A549 (cell line): Measurements from ENCODE around the gene MAJIN. TPM values are rescaled to one million over a fixed set of nuclear protein-coding genes. Genes with fewer than 3 reads are reported as not detected.

Experiments
- ATAC-seq, 2 experiments: fragments of 200-7000 bp in 1 of 2; fragments of >200 bp in 1 of 2; cut with Nextera tagmentation in 1 of 2; cut with Tn5 transposase in 1 of 2; 3 replicates each; pipeline versions ENCODE4 v1.8.0 to v1.9.1; 2018 to 2020; ENCODE audit warnings: mild to moderate bottlenecking in 1 of 2, moderate library complexity in 1 of 2
- CTCF ChIA-PET: fragments of 300-600 bp; sonication (Branson Sonifier 250); formaldehyde crosslinking; extraction: SDS; loops from one replicate; lab custom pipeline; 2021; ENCODE audit warnings: antibody characterized with exemption, inconsistent platforms; lab: Yijun Ruan, JAX
- POLR2A ChIA-PET: fragments of 350-600 bp; formaldehyde crosslinking; extraction: SDS; loops from one replicate; lab custom pipeline; 2021; ENCODE audit warnings: antibody characterized with exemption, inconsistent platforms; lab: Yijun Ruan, JAX
- DNase-seq, 2 experiments: peaks; one replicate each; pipeline versions ENCODE4 v3.0.0 to v3.0.0-alpha.2; 2011 to 2016; ENCODE audit warnings: low read depth in 1 of 2, low spot score in 1 of 2
- FAIRE-seq: peaks from 2 replicates; lab custom pipeline; 2011; peaks lifted over from hg19 to GRCh38; lab: Jason Lieb, UNC
- H3K27ac ChIP-seq, 2 experiments: fragments of >200 bp; sonication (Bioruptor Twin); formaldehyde crosslinking; 3 replicates each; pipeline ENCODE4 v1.5.1; 2016 to 2017
- H3K4me1 ChIP-seq: fragments of >200 bp; sonication (Bioruptor Twin); formaldehyde crosslinking; 3 replicates; pipeline ENCODE4 v1.6.1; 2016
- H3K4me2 ChIP-seq: fragments of >200 bp; sonication (Bioruptor Twin); formaldehyde crosslinking; 3 replicates; pipeline ENCODE4 v1.6.1; 2016
- H3K4me3 ChIP-seq: fragments of >200 bp; sonication (Bioruptor Twin); formaldehyde crosslinking; 3 replicates; pipeline ENCODE4 v1.5.1; 2016
- H3K9me3 ChIP-seq: fragments of >200 bp; sonication (Bioruptor Twin); formaldehyde crosslinking; 3 replicates; pipeline ENCODE4 v1.6.1; 2016
- BHLHE40 ChIP-seq: IDR thresholded peaks from 2 replicates; pipeline ENCODE4 v1.6.1; 2012; ENCODE audit warnings: low read depth, low read length, inconsistent platforms
- CEBPB ChIP-seq, 2 experiments: fragments of >200 bp in 1 of 2; sonication (Bioruptor Twin) in 1 of 2; formaldehyde crosslinking in 1 of 2; IDR thresholded peaks; 2 replicates each; pipeline ENCODE4 v1.6.1; 2012 to 2016
- CHD4 ChIP-seq: fragments of 200-600 bp; sonication (generic); IDR thresholded peaks from 2 replicates; pipeline ENCODE4 v1.6.1; 2016; ENCODE audit warnings: antibody characterized with exemption, mild to moderate bottlenecking, borderline replicate concordance
- EHF ChIP-seq: fragments of 250-450 bp; sonication (Bioruptor Pico); IDR thresholded peaks from 2 replicates; pipeline ENCODE4 v1.5.0; 2020; ENCODE audit warnings: mild to moderate bottlenecking
- EP300 ChIP-seq, 2 experiments: fragments of >200 bp; sonication (Bioruptor Twin); formaldehyde crosslinking; IDR thresholded peaks; 2 replicates in 1 of 2; 3 replicates in 1 of 2; pipeline ENCODE4 v1.6.1; 2016 to 2017
- FOSB ChIP-seq: fragments of 250-450 bp; sonication (Bioruptor Pico); IDR thresholded peaks from 2 replicates; pipeline ENCODE4 v1.5.0; 2020; ENCODE audit warnings: mild to moderate bottlenecking, moderate library complexity
- FOSL2 ChIP-seq, 2 experiments: fragments of 450-650 bp in 1 of 2; fragments of >200 bp in 1 of 2; sonication (Bioruptor Twin) in 1 of 2; formaldehyde crosslinking; IDR thresholded peaks; 2 replicates each; pipeline versions ENCODE4 v1.5.0 to v1.6.1; 2016 to 2020; ENCODE audit warnings: mild to moderate bottlenecking in 1 of 2, moderate library complexity in 1 of 2
- GATA3 ChIP-seq: IDR thresholded peaks from 2 replicates; pipeline ENCODE4 v1.6.1; 2012; ENCODE audit warnings: borderline replicate concordance
- HDAC2 ChIP-seq: fragments of 200-600 bp; sonication (generic); IDR thresholded peaks from 2 replicates; pipeline ENCODE4 v1.6.1; 2016
- HOXB5 ChIP-seq: fragments of 250-450 bp; sonication (Bioruptor Pico); IDR thresholded peaks from 2 replicates; pipeline ENCODE4 v1.5.0; 2020; ENCODE audit warnings: mild to moderate bottlenecking, moderate library complexity
- JUN ChIP-seq, 2 experiments: fragments of >200 bp; sonication (Bioruptor Twin); formaldehyde crosslinking; IDR thresholded peaks; 2 replicates in 1 of 2; 3 replicates in 1 of 2; pipeline ENCODE4 v1.6.1; 2016 to 2017
- JUNB ChIP-seq: fragments of >200 bp; sonication (Bioruptor Twin); formaldehyde crosslinking; IDR thresholded peaks from 2 replicates; pipeline ENCODE4 v1.6.1; 2016
- KDM1A ChIP-seq: fragments of 200-600 bp; sonication (generic); IDR thresholded peaks from 2 replicates; pipeline ENCODE4 v1.6.1; 2016; ENCODE audit warnings: low read depth, mild to moderate bottlenecking
- KDM5A ChIP-seq: fragments of 200-600 bp; sonication (generic); IDR thresholded peaks from 2 replicates; pipeline ENCODE4 v1.6.1; 2016; ENCODE audit warnings: antibody characterized with exemption, mild to moderate bottlenecking
- MAFK ChIP-seq: fragments of 450-650 bp; IDR thresholded peaks from 2 replicates; pipeline ENCODE4 v1.6.1; 2014; ENCODE audit not compliant: partially characterized antibody
- MAZ ChIP-seq: fragments of 150-350 bp; IDR thresholded peaks from 2 replicates; pipeline ENCODE4 v1.6.1; 2014; ENCODE audit warnings: antibody characterized with exemption, low read depth, low read length, borderline replicate concordance
- MYC ChIP-seq: IDR thresholded peaks from 2 replicates; pipeline ENCODE4 v1.6.1; 2012; ENCODE audit warnings: mild to moderate bottlenecking, inconsistent platforms, low read length, improper control_type of control experiment, borderline replicate concordance
- NFE2L2 ChIP-seq: fragments of 150-350 bp; conservative IDR thresholded peaks from 2 replicates; pipeline ENCODE4 v1.6.1; 2014; ENCODE audit warnings: low read length
- PHF8 ChIP-seq: fragments of 200-600 bp; sonication (generic); IDR thresholded peaks from 2 replicates; pipeline ENCODE4 v1.6.1; 2016; ENCODE audit warnings: low read depth, mild to moderate bottlenecking, antibody characterized with exemption, moderate library complexity, borderline replicate concordance
- POLR2A ChIP-seq: IDR thresholded peaks from 2 replicates; pipeline ENCODE4 v1.6.1; 2012; ENCODE audit warnings: mild to moderate bottlenecking, low read length
- POLR2AphosphoS2 ChIP-seq: conservative IDR thresholded peaks from 2 replicates; pipeline ENCODE4 v1.6.1; 2012; ENCODE audit warnings: low read length, improper control_type of control experiment, inconsistent platforms
- RAD21 ChIP-seq, 2 experiments: fragments of >200 bp in 1 of 2; sonication (Bioruptor Twin) in 1 of 2; formaldehyde crosslinking in 1 of 2; IDR thresholded peaks in 1 of 2; conservative IDR thresholded peaks in 1 of 2; 2 replicates in 1 of 2; 3 replicates in 1 of 2; pipeline ENCODE4 v1.6.1; 2012 to 2018; ENCODE audit warnings: inconsistent platforms in 1 of 2
- RARB ChIP-seq: fragments of 250-450 bp; sonication (Bioruptor Pico); IDR thresholded peaks from 2 replicates; pipeline ENCODE4 v1.8.0; 2021; ENCODE audit warnings: mild to moderate bottlenecking, moderate library complexity
- RFX5 ChIP-seq: fragments of 450-650 bp; IDR thresholded peaks from 2 replicates; pipeline ENCODE4 v1.7.1; 2014; ENCODE audit warnings: antibody characterized with exemption, mild to moderate bottlenecking, moderate library complexity
- SMC3 ChIP-seq: fragments of >200 bp; sonication (Bioruptor Twin); formaldehyde crosslinking; IDR thresholded peaks from 3 replicates; pipeline ENCODE4 v1.6.1; 2018; ENCODE audit warnings: inconsistent platforms
- SREBF2 ChIP-seq: fragments of 450-650 bp; IDR thresholded peaks from 2 replicates; pipeline ENCODE4 v1.6.1; 2014; ENCODE audit warnings: mild to moderate bottlenecking, moderate library complexity
- ZC3H11A ChIP-seq: fragments of 450-650 bp; IDR thresholded peaks from 2 replicates; pipeline ENCODE4 v1.6.1; 2014; ENCODE audit warnings: antibody characterized with exemption, mild to moderate bottlenecking
- ZSCAN20 ChIP-seq: fragments of 250-450 bp; sonication (Bioruptor Pico); IDR thresholded peaks from 2 replicates; pipeline ENCODE4 v1.8.0; 2022; ENCODE audit warnings: mild to moderate bottlenecking, moderate library complexity
- WGBS: methylation state at CpG from one replicate; pipeline ENCODE4 v1.1.6; 2017; ENCODE audit errors: missing lambda C conversion rate; 5-methylcytosine and 5-hydroxymethylcytosine counted together
- polyA plus RNA-seq, 4 experiments: library from polyadenylated mRNA; depleted of rRNA in 3 of 4; stranded (reverse); fragments of >200 nt; fragmentation: RNase III in 1 of 4; extraction: RNeasy Plus Mini Kit Qiagen cat#74134 plus additional on column Dnase treatment in 1 of 4; gene quantifications; 2 replicates in 3 of 4; 3 replicates in 1 of 4; pipeline ENCODE4 v1.2.3, GENCODE V29; 2011 to 2017
- TF ChIP-seq, protein P1 (sequence below): fragments of >200 bp; sonication (Bioruptor Twin); formaldehyde crosslinking; IDR thresholded peaks from 3 replicates; pipeline ENCODE4 v1.6.1; 2016
- TF ChIP-seq, protein P2 (sequence below): fragments of 250-450 bp; sonication (Bioruptor Pico); IDR thresholded peaks from 2 replicates; pipeline ENCODE4 v1.5.0; 2021; ENCODE audit warnings: mild to moderate bottlenecking, moderate library complexity, borderline replicate concordance
- TF ChIP-seq, protein P3 (sequence below): IDR thresholded peaks from 2 replicates; pipeline ENCODE4 v1.6.1; 2012
- TF ChIP-seq, protein P4 (sequence below): fragments of 250-450 bp; sonication (Bioruptor Pico); IDR thresholded peaks from 2 replicates; pipeline ENCODE4 v1.5.0; 2020; ENCODE audit warnings: low read depth, mild to moderate bottlenecking, moderate library complexity
- TF ChIP-seq, protein P5 (sequence below): fragments of >200 bp; sonication (Bioruptor Twin); formaldehyde crosslinking; IDR thresholded peaks from 3 replicates; pipeline ENCODE4 v1.5.1; 2016
- TF ChIP-seq, protein P6 (sequence below): fragments of >200 bp; sonication (Bioruptor Twin); formaldehyde crosslinking; IDR thresholded peaks from 2 replicates; pipeline ENCODE4 v1.6.1; 2016

Gene MAJIN
- polyA plus RNA-seq, 2 of the 4 experiments (the other 2 are of a cell fraction) = 0.12 TPM; not detected in 1

DNA sequence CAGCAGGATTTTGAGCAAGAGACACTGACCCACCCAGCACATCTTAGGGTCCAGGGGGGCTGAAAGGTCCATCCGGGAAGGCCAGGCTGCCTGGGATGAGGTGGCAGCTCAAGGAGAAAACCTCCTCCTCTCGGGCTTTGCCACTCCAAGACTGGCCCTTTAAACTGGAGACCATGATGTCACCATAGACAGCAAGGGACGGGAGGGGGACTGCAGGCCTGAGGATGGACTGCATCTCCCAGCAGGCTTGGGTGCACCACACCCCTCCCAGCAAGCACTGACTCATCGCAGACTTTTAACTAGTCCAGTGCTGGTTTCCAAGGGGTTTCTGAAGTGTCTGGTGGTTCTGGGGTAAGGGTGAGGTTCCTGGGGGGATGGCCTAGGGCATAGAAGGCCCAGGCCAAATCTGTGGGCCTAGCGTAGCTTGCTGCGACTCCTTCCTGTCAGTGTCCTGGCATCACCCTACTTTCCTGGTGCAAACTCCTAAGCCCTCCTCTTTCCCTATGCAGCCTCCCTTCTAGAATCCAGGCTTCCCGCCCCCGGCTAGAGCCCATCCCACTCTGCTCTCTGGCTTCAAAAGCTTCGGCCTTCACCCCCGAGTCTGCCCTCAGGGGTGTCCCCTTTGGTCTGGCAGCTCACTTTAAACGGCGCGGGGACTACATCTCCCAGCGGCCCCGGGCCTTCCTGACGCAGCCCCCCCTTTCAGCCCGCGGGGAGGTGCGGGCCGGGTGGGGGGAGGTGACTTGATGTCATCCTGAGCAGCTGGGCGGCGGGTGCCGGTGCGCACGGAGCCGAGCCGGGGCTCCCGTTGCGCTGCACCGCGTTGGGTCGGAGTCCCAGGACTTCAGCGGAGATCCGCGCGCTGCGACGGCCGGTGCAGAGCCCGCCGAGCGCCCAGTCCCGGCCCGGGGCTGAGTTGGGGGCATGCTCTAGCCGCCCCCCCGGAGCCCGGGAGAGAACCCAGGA lies 47.7 kb downstream of the MAJIN start, which contains the start of gene PPP2R5B:
PPP2R5B (plus strand) TSS at position 746 of the 966 bp plus-strand sequence. CDS start 1,046 bp downstream, outside the sequence.
- H3K27ac ChIP-seq = peak within 1 kb of the TSS; percentile 93 to 96
- DNase-seq (peak; percentile 93 to 99), ATAC-seq (peak; percentile 96 to 97), FAIRE-seq (peak; percentile 99)
- H3K4me1 ChIP-seq = peaks cover 14% of the 10 kb centered on the region
- ChIA-PET POLR2A (interaction anchor here (0.6 to 1.5 kb wide), 3 partner anchors 10 to 82 kb away, joined by 3 to 5 read pairs (median 4); no protein-coding TSS in a partner anchor), CTCF (interaction anchor here (0.7 to 2.8 kb wide), 13 partner anchors 9 to 154 kb away, joined by 3 to 11 read pairs (median 4); partner anchors contain the start of gene BATF2)
- peak within 1 kb of the TSS; percentile 98 for H3K4me2 ChIP-seq
- 3% methylated on average over 16 of the region's 47 CpGs for WGBS
- peak within 1 kb of the TSS; percentile 71 for H3K4me3 ChIP-seq
- H3K9me3 ChIP-seq = no peaks in the 10 kb centered on the region
- TF ChIP-seq ZSCAN20 (no peak), MYC (no peak), RFX5 (no peak), POLR2AphosphoS2 (no peak), MAFK (no peak), HOXB5 (CRISPR knock-in tag) (no peak), FOSB (CRISPR knock-in tag) (no peak), JUNB (peak; percentile 50), KDM1A (no peak), GATA3 (peak; percentile 22; the same call in 1 of the 2 replicates), HDAC2 (0 out of 2 replicates have a peak, but pooled peaks have one; percentile 29), SREBF2 (no peak), ZC3H11A (no peak), POLR2A (peak; percentile 55), PHF8 (no peak), CEBPB (IDR thresholded peaks at IDR 0.05) (peak in 1 of 2 experiments; percentile 11; a peak in 1 of 4 replicates), RAD21 (conservative IDR thresholded peaks at IDR 0.05 in 1 of 2, IDR thresholded peaks at IDR 0.05 in 1 of 2) (0 out of 5 replicates have a peak, but pooled peaks of 1 of the 2 experiments have one; percentile 4), NFE2L2 (no peak), EP300 (IDR thresholded peaks at IDR 0.05) (no peak), FOSL2 (IDR thresholded peaks at IDR 0.05) (peak; percentile 83), FOSL2 (CRISPR knock-in tag; IDR thresholded peaks at IDR 0.05) (peak; percentile 97), KDM5A (no peak), CHD4 (no peak), MAZ (no peak), JUN (IDR thresholded peaks at IDR 0.05) (peak; percentile 45 to 78; a peak in 4 of 5 replicates), BHLHE40 (no peak), EHF (CRISPR knock-in tag) (no peak), SMC3 (no peak), RARB (CRISPR knock-in tag) (no peak)
- TF ChIP-seq, protein P1, sequence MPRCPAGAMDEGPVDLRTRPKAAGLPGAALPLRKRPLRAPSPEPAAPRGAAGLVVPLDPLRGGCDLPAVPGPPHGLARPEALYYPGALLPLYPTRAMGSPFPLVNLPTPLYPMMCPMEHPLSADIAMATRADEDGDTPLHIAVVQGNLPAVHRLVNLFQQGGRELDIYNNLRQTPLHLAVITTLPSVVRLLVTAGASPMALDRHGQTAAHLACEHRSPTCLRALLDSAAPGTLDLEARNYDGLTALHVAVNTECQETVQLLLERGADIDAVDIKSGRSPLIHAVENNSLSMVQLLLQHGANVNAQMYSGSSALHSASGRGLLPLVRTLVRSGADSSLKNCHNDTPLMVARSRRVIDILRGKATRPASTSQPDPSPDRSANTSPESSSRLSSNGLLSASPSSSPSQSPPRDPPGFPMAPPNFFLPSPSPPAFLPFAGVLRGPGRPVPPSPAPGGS = no peak
- TF ChIP-seq, protein P2, sequence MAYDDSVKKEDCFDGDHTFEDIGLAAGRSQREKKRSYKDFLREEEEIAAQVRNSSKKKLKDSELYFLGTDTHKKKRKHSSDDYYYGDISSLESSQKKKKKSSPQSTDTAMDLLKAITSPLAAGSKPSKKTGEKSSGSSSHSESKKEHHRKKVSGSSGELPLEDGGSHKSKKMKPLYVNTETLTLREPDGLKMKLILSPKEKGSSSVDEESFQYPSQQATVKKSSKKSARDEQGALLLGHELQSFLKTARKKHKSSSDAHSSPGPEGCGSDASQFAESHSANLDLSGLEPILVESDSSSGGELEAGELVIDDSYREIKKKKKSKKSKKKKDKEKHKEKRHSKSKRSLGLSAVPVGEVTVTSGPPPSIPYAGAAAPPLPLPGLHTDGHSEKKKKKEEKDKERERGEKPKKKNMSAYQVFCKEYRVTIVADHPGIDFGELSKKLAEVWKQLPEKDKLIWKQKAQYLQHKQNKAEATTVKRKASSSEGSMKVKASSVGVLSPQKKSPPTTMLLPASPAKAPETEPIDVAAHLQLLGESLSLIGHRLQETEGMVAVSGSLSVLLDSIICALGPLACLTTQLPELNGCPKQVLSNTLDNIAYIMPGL (CRISPR knock-in tag) = no peak
- TF ChIP-seq, protein P3, sequence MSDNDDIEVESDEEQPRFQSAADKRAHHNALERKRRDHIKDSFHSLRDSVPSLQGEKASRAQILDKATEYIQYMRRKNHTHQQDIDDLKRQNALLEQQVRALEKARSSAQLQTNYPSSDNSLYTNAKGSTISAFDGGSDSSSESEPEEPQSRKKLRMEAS = 0 out of 2 replicates have a peak, but pooled peaks have one; percentile 43
- TF ChIP-seq, protein P4, sequence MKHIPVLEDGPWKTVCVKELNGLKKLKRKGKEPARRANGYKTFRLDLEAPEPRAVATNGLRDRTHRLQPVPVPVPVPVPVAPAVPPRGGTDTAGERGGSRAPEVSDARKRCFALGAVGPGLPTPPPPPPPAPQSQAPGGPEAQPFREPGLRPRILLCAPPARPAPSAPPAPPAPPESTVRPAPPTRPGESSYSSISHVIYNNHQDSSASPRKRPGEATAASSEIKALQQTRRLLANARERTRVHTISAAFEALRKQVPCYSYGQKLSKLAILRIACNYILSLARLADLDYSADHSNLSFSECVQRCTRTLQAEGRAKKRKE (CRISPR knock-in tag) = no peak
- TF ChIP-seq, protein P5, sequence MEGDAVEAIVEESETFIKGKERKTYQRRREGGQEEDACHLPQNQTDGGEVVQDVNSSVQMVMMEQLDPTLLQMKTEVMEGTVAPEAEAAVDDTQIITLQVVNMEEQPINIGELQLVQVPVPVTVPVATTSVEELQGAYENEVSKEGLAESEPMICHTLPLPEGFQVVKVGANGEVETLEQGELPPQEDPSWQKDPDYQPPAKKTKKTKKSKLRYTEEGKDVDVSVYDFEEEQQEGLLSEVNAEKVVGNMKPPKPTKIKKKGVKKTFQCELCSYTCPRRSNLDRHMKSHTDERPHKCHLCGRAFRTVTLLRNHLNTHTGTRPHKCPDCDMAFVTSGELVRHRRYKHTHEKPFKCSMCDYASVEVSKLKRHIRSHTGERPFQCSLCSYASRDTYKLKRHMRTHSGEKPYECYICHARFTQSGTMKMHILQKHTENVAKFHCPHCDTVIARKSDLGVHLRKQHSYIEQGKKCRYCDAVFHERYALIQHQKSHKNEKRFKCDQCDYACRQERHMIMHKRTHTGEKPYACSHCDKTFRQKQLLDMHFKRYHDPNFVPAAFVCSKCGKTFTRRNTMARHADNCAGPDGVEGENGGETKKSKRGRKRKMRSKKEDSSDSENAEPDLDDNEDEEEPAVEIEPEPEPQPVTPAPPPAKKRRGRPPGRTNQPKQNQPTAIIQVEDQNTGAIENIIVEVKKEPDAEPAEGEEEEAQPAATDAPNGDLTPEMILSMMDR = no peak
- TF ChIP-seq, protein P6, sequence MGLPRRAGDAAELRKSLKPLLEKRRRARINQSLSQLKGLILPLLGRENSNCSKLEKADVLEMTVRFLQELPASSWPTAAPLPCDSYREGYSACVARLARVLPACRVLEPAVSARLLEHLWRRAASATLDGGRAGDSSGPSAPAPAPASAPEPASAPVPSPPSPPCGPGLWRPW = no peak
